Effector memory CD8-positive, alpha-beta T cell (primary cell): ENCODE results near the gene RBKS.
"Not testable (repeated sequence)": the region's sequence is repeated elsewhere in the genome, so short reads cannot be mapped to it uniquely, and the experiment has no call there.

Experiments
- ATAC-seq: fragments of 150-1000 bp; cut with Tn5 transposase; replicated peaks from 2 replicates; pipeline ENCODE4 v1.10.0; 2021; ENCODE audit warnings: mild to moderate bottlenecking, moderate library complexity
- DNase-seq, 3 experiments: peaks; one replicate each; pipeline ENCODE4 v3.0.0; 2021
- H3K27ac Mint-ChIP-seq, 2 donors: one replicate each; pipeline ENCODE4 v1.8.0; 2022; ENCODE audit warnings: mild to moderate bottlenecking in 2 of 2, mixed read lengths in 2 of 2, moderate library complexity in 2 of 2
- H3K27me3 Mint-ChIP-seq, 2 donors: one replicate each; pipeline ENCODE4 v1.8.0; 2022; ENCODE audit warnings: mixed read lengths in 2 of 2
- H3K36me3 Mint-ChIP-seq: one replicate; pipeline ENCODE4 v1.8.0; 2022; ENCODE audit warnings: mild to moderate bottlenecking, moderate library complexity, mixed read lengths; ENCODE audit not compliant: insufficient read depth
- H3K4me1 Mint-ChIP-seq, 2 donors: one replicate each; pipeline ENCODE4 v1.8.0; 2022; ENCODE audit warnings: low read depth in 2 of 2, mixed read lengths in 2 of 2
- H3K4me3 Mint-ChIP-seq, 2 donors: one replicate each; pipeline ENCODE4 v1.8.0; 2022; ENCODE audit warnings: mild to moderate bottlenecking in 2 of 2, mixed read lengths in 2 of 2, moderate library complexity in 2 of 2
- H3K9me3 Mint-ChIP-seq, 2 donors: one replicate each; pipeline ENCODE4 v1.8.0; 2022; ENCODE audit warnings: mixed read lengths in 2 of 2

Gene RBKS

GRCh38 chr2:27893006-27893405 lies 2.8 kb upstream of the RBKS start:
- no peak for DNase-seq
- Mint-ChIP-seq H3K4me1 (peaks cover 31 to 62% of the 10 kb centered on the region in 2 donors), H3K9me3 (no peaks in the 10 kb centered on the region), H3K4me3 (no peak overlapping the region), H3K27ac (peak overlapping the region; percentile 100), H3K36me3 (peaks cover 50% of the 10 kb centered on the region), H3K27me3 (peaks cover 0 to 8% of the 10 kb centered on the region in 2 donors)
- ATAC-seq = no peak

GRCh38 chr2:27891673-27892105 lies 1.5 kb upstream of the RBKS start:
- Mint-ChIP-seq H3K9me3 (no peaks in the 10 kb centered on the region), H3K27me3 (peaks cover 0 to 8% of the 10 kb centered on the region in 2 donors), H3K4me3 (peak overlapping the region; percentile 93 to 94), H3K27ac (peak overlapping the region; percentile 100), H3K36me3 (peaks cover 41% of the 10 kb centered on the region), H3K4me1 (peaks cover 25 to 51% of the 10 kb centered on the region in 2 donors)
- ATAC-seq (no peak), DNase-seq (no peak)

GRCh38 chr2:27890924-27891672 lies 911 bp upstream of the RBKS start:
- DNase-seq = peak; percentile 95 to 97 (median 96)
- Mint-ChIP-seq H3K36me3 (peaks cover 37% of the 10 kb centered on the region), H3K4me1 (peaks cover 24 to 49% of the 10 kb centered on the region in 2 donors)

GRCh38 chr2:27889774-27890145 lies 427 bp downstream of the RBKS start:
- H3K27ac Mint-ChIP-seq = peak overlapping the region; percentile 100
- H3K4me3 Mint-ChIP-seq = peak overlapping the region; percentile 93 to 94
- peaks cover 30% of the 10 kb centered on the region for H3K36me3 Mint-ChIP-seq
- H3K27me3 Mint-ChIP-seq = peaks cover 0 to 8% of the 10 kb centered on the region in 2 donors
- peaks cover 22 to 41% of the 10 kb centered on the region in 2 donors for H3K4me1 Mint-ChIP-seq
- DNase-seq = no peak
- ATAC-seq = no peak
- H3K9me3 Mint-ChIP-seq = no peaks in the 10 kb centered on the region

More at GRCh38 chr2:27890924-27891672, 911 bp upstream of the RBKS start:
- Mint-ChIP-seq H3K27ac (peak overlapping the region; percentile 100), H3K27me3 (peaks cover 0 to 8% of the 10 kb centered on the region in 2 donors), H3K4me3 (peak overlapping the region; percentile 93 to 94), H3K9me3 (no peaks in the 10 kb centered on the region)
- ATAC-seq = peak; percentile 49

- ATAC-seq (no peak), DNase-seq (no peak)
- Mint-ChIP-seq H3K27ac (peak overlapping the region in 1 of 2 donors; percentile 11), H3K4me1 (peaks cover 20 to 37% of the 10 kb centered on the region in 2 donors), H3K27me3 (peaks cover 0 to 8% of the 10 kb centered on the region in 2 donors), H3K36me3 (peaks cover 30% of the 10 kb centered on the region), H3K9me3 (no peaks in the 10 kb centered on the region), H3K4me3 (no peak overlapping the region)
Observed at GRCh38 chr2:27888790-27889189, 1.4 kb downstream of the RBKS start.

- no peaks in the 10 kb centered on the region for H3K9me3 Mint-ChIP-seq
- peaks cover 0 to 8% of the 10 kb centered on the region in 2 donors for H3K27me3 Mint-ChIP-seq
- no peak for DNase-seq
- peaks cover 20 to 28% of the 10 kb centered on the region in 2 donors for H3K4me1 Mint-ChIP-seq
- peaks cover 30% of the 10 kb centered on the region for H3K36me3 Mint-ChIP-seq
- no peak for ATAC-seq
- H3K27ac Mint-ChIP-seq = peak overlapping the region in 1 of 2 donors; percentile 22
- no peak overlapping the region for H3K4me3 Mint-ChIP-seq
Observed at GRCh38 chr2:27887830-27888229, 2.4 kb downstream of the RBKS start.

- Mint-ChIP-seq H3K27me3 (peaks cover 0 to 8% of the 10 kb centered on the region in 2 donors), H3K4me3 (no peak overlapping the region), H3K36me3 (peaks cover 28% of the 10 kb centered on the region), H3K4me1 (peaks cover 17 to 21% of the 10 kb centered on the region in 2 donors), H3K27ac (peak overlapping the region in 1 of 2 donors; percentile 22), H3K9me3 (no peaks in the 10 kb centered on the region)
- ATAC-seq = no peak
- DNase-seq = no peak
Observed at GRCh38 chr2:27887111-27887510, 3.1 kb downstream of the RBKS start.

GRCh38 chr2:27886322-27886721 lies 3.9 kb downstream of the RBKS start:
- DNase-seq = no peak
- ATAC-seq = no peak
- Mint-ChIP-seq H3K27me3 (peaks cover 0 to 7% of the 10 kb centered on the region in 2 donors), H3K36me3 (peaks cover 20% of the 10 kb centered on the region), H3K4me3 (no peak overlapping the region), H3K4me1 (peaks cover 12 to 19% of the 10 kb centered on the region in 2 donors), H3K9me3 (no peaks in the 10 kb centered on the region), H3K27ac (no peak overlapping the region)

- ATAC-seq (no peak), DNase-seq (no peak)
- no peak overlapping the region for H3K4me3 Mint-ChIP-seq
- peaks cover 0 to under 1% of the 10 kb centered on the region in 2 donors for H3K27me3 Mint-ChIP-seq
- H3K27ac Mint-ChIP-seq = no peak overlapping the region
- H3K4me1 Mint-ChIP-seq = peaks cover 7 to 14% of the 10 kb centered on the region in 2 donors
- H3K9me3 Mint-ChIP-seq = no peaks in the 10 kb centered on the region
- H3K36me3 Mint-ChIP-seq = peaks cover 13% of the 10 kb centered on the region
Observed at GRCh38 chr2:27885661-27886060, 4.5 kb downstream of the RBKS start.

- no peaks in the 10 kb centered on the region for H3K9me3 Mint-ChIP-seq
- H3K4me3 Mint-ChIP-seq = no peak overlapping the region
- H3K27me3 Mint-ChIP-seq = no peaks in the 10 kb centered on the region
- no peak overlapping the region for H3K27ac Mint-ChIP-seq
- ATAC-seq (no peak), DNase-seq (no peak)
- peaks cover 9% of the 10 kb centered on the region for H3K36me3 Mint-ChIP-seq
- H3K4me1 Mint-ChIP-seq = peaks cover 5 to 11% of the 10 kb centered on the region in 2 donors
Observed at GRCh38 chr2:27885234-27885633, 5.0 kb downstream of the RBKS start.

- no peak for ATAC-seq
- no peak overlapping the region for H3K27ac Mint-ChIP-seq
- peaks cover 0 to 1% of the 10 kb centered on the region in 2 donors for H3K27me3 Mint-ChIP-seq
- H3K9me3 Mint-ChIP-seq = no peaks in the 10 kb centered on the region
- H3K4me3 Mint-ChIP-seq = no peak overlapping the region
- no peak for DNase-seq
- H3K4me1 Mint-ChIP-seq = peaks cover 0 to 5% of the 10 kb centered on the region in 2 donors
- H3K36me3 Mint-ChIP-seq = peaks cover 3% of the 10 kb centered on the region
Observed at GRCh38 chr2:27884601-27885000, 5.6 kb downstream of the RBKS start.

- H3K27me3 Mint-ChIP-seq, H3K4me3 Mint-ChIP-seq, H3K27ac Mint-ChIP-seq, H3K36me3 Mint-ChIP-seq, H3K9me3 Mint-ChIP-seq, DNase-seq, ATAC-seq, H3K4me1 Mint-ChIP-seq: not testable (repeated sequence)
Observed at GRCh38 chr2:27882584-27882922, 7.6 kb downstream of the RBKS start.

GRCh38 chr2:27881815-27882583 lies 8.2 kb downstream of the RBKS start:
- DNase-seq, H3K4me1 Mint-ChIP-seq, H3K36me3 Mint-ChIP-seq, H3K9me3 Mint-ChIP-seq, H3K4me3 Mint-ChIP-seq, H3K27ac Mint-ChIP-seq, ATAC-seq, H3K27me3 Mint-ChIP-seq: not testable (repeated sequence)

GRCh38 chr2:27878825-27879224 lies 11.4 kb downstream of the RBKS start:
- Mint-ChIP-seq H3K27ac (no peak overlapping the region), H3K9me3 (peaks cover 0 to 1% of the 10 kb centered on the region in 2 donors), H3K4me1 (no peaks in the 10 kb centered on the region), H3K36me3 (no peaks in the 10 kb centered on the region), H3K27me3 (peaks cover 0 to 4% of the 10 kb centered on the region in 2 donors), H3K4me3 (no peak overlapping the region)
- DNase-seq (no peak), ATAC-seq (no peak)
